Coronary artery (tissue), 2 donors: ENCODE measurements around the gene MANBA.

ENCODE experiments used
- DNase-seq: peaks from one replicate; pipeline ENCODE4 v3.0.0-alpha.2; 2017; ENCODE audit warnings: low spot score
- H3K27ac ChIP-seq, 2 donors: fragments of 200-600 bp; sonication (generic); one replicate each; pipeline ENCODE4 v1.5.1; 2016 to 2019
- H3K4me3 ChIP-seq: fragments of 200-600 bp; sonication (generic); 2 replicates; pipeline ENCODE4 v1.5.1; 2016; ENCODE audit warnings: mild to moderate bottlenecking, moderate library complexity
- TF ChIP-seq, protein P1 (sequence below): fragments of 200-600 bp; sonication (generic); IDR thresholded peaks from one replicate; pipeline ENCODE4 v1.5.1; 2019; ENCODE audit warnings: antibody characterized with exemption

Gene MANBA

DNA sequence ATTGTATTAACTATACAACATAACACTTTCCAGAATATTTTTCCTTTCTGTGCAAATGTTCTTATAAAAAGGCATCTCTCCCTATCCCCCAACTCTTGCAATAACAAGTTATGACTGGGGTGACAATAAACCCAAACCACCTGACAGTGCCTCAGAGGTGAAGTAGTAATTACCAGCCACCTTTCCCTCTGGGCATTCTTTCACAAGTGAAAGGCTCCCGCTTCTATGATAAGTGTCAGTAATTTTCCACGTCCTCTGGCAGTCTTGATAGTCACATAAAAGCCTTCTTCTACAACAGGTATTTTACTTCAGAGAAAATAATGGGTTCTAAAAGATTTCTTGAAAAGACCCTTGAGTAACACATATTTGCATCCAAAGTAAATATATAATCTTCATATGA lies 82.7 kb downstream of the MANBA start:
- Histone ChIP-seq H3K27ac (no peak overlapping the region), H3K4me3 (no peak overlapping the region)
- DNase-seq, result no peak
- TF ChIP-seq, protein P1, sequence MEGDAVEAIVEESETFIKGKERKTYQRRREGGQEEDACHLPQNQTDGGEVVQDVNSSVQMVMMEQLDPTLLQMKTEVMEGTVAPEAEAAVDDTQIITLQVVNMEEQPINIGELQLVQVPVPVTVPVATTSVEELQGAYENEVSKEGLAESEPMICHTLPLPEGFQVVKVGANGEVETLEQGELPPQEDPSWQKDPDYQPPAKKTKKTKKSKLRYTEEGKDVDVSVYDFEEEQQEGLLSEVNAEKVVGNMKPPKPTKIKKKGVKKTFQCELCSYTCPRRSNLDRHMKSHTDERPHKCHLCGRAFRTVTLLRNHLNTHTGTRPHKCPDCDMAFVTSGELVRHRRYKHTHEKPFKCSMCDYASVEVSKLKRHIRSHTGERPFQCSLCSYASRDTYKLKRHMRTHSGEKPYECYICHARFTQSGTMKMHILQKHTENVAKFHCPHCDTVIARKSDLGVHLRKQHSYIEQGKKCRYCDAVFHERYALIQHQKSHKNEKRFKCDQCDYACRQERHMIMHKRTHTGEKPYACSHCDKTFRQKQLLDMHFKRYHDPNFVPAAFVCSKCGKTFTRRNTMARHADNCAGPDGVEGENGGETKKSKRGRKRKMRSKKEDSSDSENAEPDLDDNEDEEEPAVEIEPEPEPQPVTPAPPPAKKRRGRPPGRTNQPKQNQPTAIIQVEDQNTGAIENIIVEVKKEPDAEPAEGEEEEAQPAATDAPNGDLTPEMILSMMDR, result no peak

DNA sequence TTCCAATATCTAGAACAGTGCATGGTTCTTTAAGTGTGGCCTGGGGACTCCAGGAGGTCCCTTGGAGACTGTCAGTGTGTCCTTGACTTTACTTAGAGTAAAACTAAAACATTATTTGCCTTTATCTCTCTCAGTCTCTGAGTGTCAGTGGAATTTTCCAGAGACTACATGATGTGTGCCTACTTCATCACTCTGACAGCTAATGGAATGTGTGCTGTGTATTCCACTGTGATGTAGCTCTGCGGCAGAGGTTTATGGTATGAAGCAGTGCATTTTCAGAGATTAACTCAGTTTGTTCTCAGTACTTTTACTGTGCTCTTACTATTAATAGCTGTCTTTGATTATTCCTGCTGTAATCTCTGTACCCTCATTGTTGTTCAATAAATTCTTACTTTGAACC lies 85.6 kb downstream of the MANBA start:
- H3K27ac ChIP-seq, result no peak overlapping the region
- TF ChIP-seq, protein P1, result no peak
- no peak overlapping the region for H3K4me3 ChIP-seq
- DNase-seq, result no peak

DNA sequence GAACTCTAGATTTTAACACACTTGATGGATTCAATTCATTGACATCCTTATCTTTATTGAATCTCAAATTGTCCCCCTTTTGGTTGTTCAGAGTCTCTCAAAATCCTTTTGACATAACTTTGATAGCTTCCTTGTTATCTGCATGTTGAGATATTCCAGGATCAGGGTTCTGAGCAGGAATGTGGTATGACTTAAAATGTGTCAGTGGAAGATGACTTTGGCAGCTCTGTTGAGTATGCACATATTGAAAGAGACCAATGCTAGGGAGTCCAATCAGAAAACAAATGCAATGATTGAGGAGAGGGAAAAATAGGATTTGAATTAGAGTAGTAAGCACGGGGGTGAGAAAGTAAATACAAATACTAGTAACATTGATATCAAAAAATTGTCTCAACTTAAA lies 93.8 kb downstream of the MANBA start:
- TF ChIP-seq, protein P1, result no peak
- DNase-seq, result no peak
- no peak overlapping the region for H3K27ac ChIP-seq
- H3K4me3 ChIP-seq, result no peak overlapping the region

DNA sequence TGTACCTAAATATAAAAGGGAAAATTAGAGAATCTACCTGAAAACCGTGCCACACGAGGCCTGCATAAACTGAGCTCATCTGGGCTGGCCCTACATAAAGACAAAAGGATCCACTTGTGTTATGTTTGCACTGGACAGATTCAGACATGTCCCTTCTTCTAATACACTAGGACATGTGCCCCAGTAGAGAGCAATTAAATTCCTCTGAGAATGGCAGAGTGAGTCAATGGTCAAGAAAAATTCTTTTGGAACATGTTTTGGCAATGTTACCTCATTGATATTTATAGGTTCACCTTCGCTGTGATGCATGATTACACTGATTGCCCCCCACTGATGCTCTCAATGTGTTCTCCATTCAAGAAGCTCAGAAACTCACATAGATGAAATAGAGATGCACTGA lies 95.2 kb downstream of the MANBA start:
- no peak overlapping the region for H3K4me3 ChIP-seq
- DNase-seq, result no peak
- TF ChIP-seq, protein P1, result no peak
- no peak overlapping the region for H3K27ac ChIP-seq

DNA sequence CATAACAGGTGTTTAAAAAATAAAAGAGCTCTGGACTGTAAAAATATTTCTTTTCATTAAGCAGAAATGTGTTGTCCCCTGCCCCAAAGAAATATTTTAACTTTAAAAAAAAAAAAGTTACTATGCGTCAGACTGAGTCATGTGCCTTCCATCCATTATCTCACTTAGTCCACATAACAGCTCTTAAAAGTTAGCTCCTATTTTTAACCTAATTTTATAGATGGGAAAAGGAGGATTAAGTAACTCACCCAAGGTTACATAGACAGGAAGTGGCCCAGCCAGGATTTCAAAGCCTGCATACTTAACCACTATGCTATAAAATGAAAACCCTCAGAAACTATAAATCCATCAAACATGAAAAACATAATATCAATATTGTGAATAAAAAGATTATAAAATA lies 97.7 kb downstream of the MANBA start:
- TF ChIP-seq, protein P1, result no peak
- H3K27ac ChIP-seq, result no peak overlapping the region
- no peak for DNase-seq
- H3K4me3 ChIP-seq, result no peak overlapping the region

DNA sequence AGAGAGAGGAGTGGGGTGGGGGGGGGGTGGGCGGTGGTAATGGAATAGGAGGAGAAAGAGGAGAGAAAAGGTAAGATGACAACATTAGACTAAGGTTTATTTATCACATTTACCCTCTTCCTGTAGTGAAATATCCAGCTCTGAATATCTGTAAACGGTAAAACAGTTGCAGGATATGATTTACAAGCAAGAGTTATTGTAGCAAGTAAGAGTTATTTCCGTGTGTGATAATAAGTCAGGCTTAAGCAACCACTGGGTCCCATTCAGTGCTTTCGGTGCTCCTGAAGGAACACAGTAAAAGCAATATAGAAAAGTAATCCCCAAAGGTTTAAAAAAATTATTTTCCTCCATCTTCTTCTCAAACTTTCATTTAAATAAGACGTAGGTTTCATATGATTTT lies 103.6 kb downstream of the MANBA start:
- TF ChIP-seq, protein P1, result no peak
- H3K4me3 ChIP-seq, result no peak overlapping the region
- DNase-seq, result no peak
- H3K27ac ChIP-seq, result no peak overlapping the region

DNA sequence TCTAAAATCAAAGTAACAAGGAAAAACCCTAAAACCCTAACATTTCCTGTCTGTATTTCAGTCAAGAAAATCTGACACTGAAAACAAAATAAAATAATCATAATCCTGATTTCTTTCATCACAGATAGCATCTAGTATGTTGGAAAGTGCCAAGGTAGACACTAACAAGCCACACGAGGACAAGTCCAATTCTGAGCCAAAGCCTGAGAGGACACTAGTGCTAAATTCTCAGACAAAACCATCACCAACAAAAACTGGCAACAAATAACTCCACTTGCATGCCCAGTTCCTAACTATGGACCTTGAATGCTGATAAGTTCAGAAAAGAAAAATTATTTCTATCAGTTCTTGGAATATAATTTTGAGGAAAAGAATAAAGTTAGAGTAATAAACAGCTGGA lies 113.7 kb downstream of the MANBA start:
- no peak for DNase-seq
- TF ChIP-seq, protein P1, result no peak
- Histone ChIP-seq H3K4me3 (no peak overlapping the region), H3K27ac (no peak overlapping the region)
